Psoas muscle (tissue), 8 donors: ENCODE results near the gene MIA3. TPM values are rescaled to one million over a fixed set of nuclear protein-coding genes. Genes with fewer than 3 reads are reported as not detected.

Experiments
- ATAC-seq, 4 donors: fragments of 200-7000 bp; cut with Tn5 transposase; one replicate each; pipeline ENCODE4 v1.9.1; 2020; ENCODE audit warnings: moderate library complexity in 3 of 4, mild to moderate bottlenecking in 2 of 4
- DNase-seq, 2 donors: peaks; one replicate each; pipeline ENCODE4 v3.0.0-alpha.2; 2020
- H3K27ac ChIP-seq: fragments of 200-600 bp; one replicate; pipeline ENCODE4 v1.8.0; 2022
- H3K27me3 ChIP-seq, 3 donors: fragments of 200-600 bp in 1 of 3; one replicate each; pipeline versions ENCODE4 v1.6.1 to v1.8.0; 2013 to 2022; ENCODE audit warnings: low read length in 2 of 3, mild to moderate bottlenecking in 2 of 3, moderate library complexity in 1 of 3; ENCODE audit not compliant: insufficient read depth in 3 of 3
- H3K36me3 ChIP-seq, 2 donors: fragments of 200-600 bp in 1 of 2; one replicate each; pipeline versions ENCODE4 v1.6.1 to v1.8.0; 2013 to 2022; ENCODE audit warnings: low read depth in 1 of 2, mild to moderate bottlenecking in 1 of 2, moderate library complexity in 1 of 2; ENCODE audit not compliant: insufficient read depth in 1 of 2
- H3K4me1 ChIP-seq: fragments of 200-600 bp; one replicate; pipeline ENCODE4 v1.8.0; 2022
- H3K4me3 ChIP-seq: fragments of 200-600 bp; one replicate; pipeline ENCODE4 v1.8.0; 2022; ENCODE audit warnings: mild to moderate bottlenecking
- H3K9me3 ChIP-seq: fragments of 200-600 bp; one replicate; pipeline ENCODE4 v1.8.0; 2022
- WGBS, 3 donors: extraction: QIAGEN DNeasy Blood & Tissue Kit; methylation state at CpG; one replicate each; pipeline versions ENCODE4 v1.1.6 to v1.1.7; 2013; 5-methylcytosine and 5-hydroxymethylcytosine counted together
- intact Hi-C, 2 donors: fragments of 100-400 bp; cut with DNase I; formaldehyde crosslinking; loops; one replicate each; pipeline versions ENCODE4 v1.11.0 to v1.14.2; 2022
- polyA plus RNA-seq, 3 donors: library from polyadenylated mRNA; stranded (reverse); fragments of 200-250 nt; gene quantifications; one replicate each; pipeline ENCODE4 v1.2.3, GENCODE V29; 2013
- total RNA-seq, 4 donors: library from RNA; stranded (reverse); fragmentation: NEBNext Ultra II Directional in 2 of 4; extraction: Animal tissue kit (Norgen Biotek cat#: 25700) in 2 of 4; gene quantifications; one replicate each; pipeline versions ENCODE4 v1.2.1 to v1.2.4, GENCODE V29; 2021 to 2023
- TF ChIP-seq, protein P1 (sequence below): fragments of 200-600 bp; IDR thresholded peaks from one replicate; pipeline ENCODE4 v1.8.0; 2022; ENCODE audit warnings: antibody characterized with exemption
- donor health status: healthy with polysubstance abuse.
- donor health status: DM: no; HTN: no; CAD: no; lungs with moderate emphysema.
- donor health status: Bipolar disorder and iron deficiency.
- donor health status: healthy.
- donor health status: DM: yes; HTN: yes; CAD: no.
- donor health status: DM: no; HTN: no; CAD: no.
- donor health status: DM: no; HTN: no; CAD: no.
- donor health status: DM: yes; HTN: yes; CAD: no.

The MIA3 gene
- total and polyA plus RNA-seq, 7 donors, result 23.3 to 62.4 (median 45.1) TPM

DNA sequence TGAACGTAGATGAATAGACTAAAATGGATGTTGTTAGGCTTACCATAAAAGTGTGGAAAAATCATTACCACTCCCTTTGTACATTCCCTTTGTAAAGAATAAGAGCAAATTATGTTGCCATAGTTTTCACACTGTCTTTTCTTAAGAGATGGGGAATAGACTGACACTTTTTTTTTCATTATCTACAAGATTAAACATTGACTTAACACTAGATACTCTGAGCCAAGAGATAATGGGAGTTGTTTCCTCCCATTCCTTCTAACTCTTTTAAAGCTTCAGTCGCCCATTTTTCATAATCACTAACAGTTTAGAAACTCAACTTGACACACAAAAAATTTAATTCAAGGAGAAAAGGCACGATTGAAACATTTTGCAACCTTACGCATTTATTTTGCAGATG, 84.3 kb downstream of the MIA3 start:
- TF ChIP-seq, protein P1, sequence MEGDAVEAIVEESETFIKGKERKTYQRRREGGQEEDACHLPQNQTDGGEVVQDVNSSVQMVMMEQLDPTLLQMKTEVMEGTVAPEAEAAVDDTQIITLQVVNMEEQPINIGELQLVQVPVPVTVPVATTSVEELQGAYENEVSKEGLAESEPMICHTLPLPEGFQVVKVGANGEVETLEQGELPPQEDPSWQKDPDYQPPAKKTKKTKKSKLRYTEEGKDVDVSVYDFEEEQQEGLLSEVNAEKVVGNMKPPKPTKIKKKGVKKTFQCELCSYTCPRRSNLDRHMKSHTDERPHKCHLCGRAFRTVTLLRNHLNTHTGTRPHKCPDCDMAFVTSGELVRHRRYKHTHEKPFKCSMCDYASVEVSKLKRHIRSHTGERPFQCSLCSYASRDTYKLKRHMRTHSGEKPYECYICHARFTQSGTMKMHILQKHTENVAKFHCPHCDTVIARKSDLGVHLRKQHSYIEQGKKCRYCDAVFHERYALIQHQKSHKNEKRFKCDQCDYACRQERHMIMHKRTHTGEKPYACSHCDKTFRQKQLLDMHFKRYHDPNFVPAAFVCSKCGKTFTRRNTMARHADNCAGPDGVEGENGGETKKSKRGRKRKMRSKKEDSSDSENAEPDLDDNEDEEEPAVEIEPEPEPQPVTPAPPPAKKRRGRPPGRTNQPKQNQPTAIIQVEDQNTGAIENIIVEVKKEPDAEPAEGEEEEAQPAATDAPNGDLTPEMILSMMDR, result no peak
- H3K4me3 ChIP-seq, result no peak overlapping the region
- H3K36me3 ChIP-seq, result peaks cover 0 to 28% of the 10 kb centered on the region in 2 donors
- H3K27ac ChIP-seq, result no peak overlapping the region
- 91 to 95% (median 94%) methylated on average over 4 of the region's 4 CpGs for WGBS, 3 donors
- DNase-seq (no peak), ATAC-seq (no peak)
- H3K4me1 ChIP-seq, result peaks cover 10% of the 10 kb centered on the region
- intact Hi-C loops, result no loop called here
- H3K9me3 ChIP-seq, result no peaks in the 10 kb centered on the region
- H3K27me3 ChIP-seq, result no peaks in the 10 kb centered on the region

DNA sequence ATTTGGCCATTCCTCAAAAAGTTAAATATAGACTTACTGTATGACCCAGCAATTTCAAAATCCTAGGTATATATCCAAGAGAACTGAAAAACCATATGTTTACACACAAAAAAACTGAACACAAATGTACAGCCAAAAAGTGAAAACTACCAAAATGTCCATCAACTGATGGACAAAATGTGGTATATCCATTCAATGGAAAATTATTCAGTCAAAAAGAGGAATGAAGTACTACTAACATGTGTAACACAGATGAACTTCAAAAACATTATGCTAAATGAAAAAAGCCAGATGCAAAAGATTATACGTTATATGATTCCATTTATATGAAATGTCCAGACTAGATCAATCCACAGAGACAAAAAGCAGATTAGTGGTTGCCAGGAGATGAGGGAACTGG, 86.4 kb downstream of the MIA3 start:
- WGBS, 3 donors, result 80 to 95% (median 83%) methylated on average over 1 of the region's 1 CpG
- H3K27me3 ChIP-seq, result no peaks in the 10 kb centered on the region

DNA sequence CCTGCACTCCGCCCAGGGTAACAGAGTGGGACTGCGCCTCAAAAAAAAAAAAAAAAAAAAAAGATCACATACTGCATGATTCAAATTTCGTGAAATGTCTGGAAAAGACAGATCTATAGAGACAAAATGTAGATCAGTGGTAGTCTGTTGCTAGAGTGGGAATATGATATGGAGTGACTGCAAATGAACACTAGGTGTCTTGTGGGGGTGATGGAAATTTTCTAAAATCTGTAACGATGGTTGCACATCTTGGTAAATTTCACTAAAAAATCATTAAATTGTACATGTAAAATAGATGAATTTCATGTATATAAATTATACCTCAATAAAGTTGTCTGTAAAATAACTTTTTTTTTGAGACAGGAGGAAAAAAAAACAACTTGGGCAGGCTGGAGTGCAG, 88.9 kb downstream of the MIA3 start:
- Histone ChIP-seq H3K9me3 (no peaks in the 10 kb centered on the region), H3K4me1 (peaks cover 28% of the 10 kb centered on the region), H3K27ac (no peak overlapping the region), H3K27me3 (no peaks in the 10 kb centered on the region), H3K4me3 (no peak overlapping the region), H3K36me3 (peaks cover 0 to 13% of the 10 kb centered on the region in 2 donors)
- TF ChIP-seq, protein P1, result no peak
- DNase-seq (no peak), ATAC-seq (no peak)
- 74 to 99% (median 74%) methylated on average over 4 of the region's 4 CpGs for WGBS, 3 donors
- intact Hi-C loops, result no loop called here

More for the DNA sequence above, 86.4 kb downstream of the MIA3 start:
- H3K9me3 ChIP-seq, result no peaks in the 10 kb centered on the region
- ATAC-seq (no peak), DNase-seq (no peak)
- H3K4me3 ChIP-seq, result no peak overlapping the region
- H3K36me3 ChIP-seq, result peaks cover 0 to 31% of the 10 kb centered on the region in 2 donors
- intact Hi-C loops, result no loop called here
- peaks cover 10% of the 10 kb centered on the region for H3K4me1 ChIP-seq
- TF ChIP-seq, protein P1, result no peak
- H3K27ac ChIP-seq, result no peak overlapping the region

- Histone ChIP-seq H3K9me3 (no peaks in the 10 kb centered on the region), H3K4me1 (peaks cover 21% of the 10 kb centered on the region), H3K36me3 (peaks cover 0 to 4% of the 10 kb centered on the region in 2 donors), H3K27ac (no peak overlapping the region), H3K4me3 (no peak overlapping the region), H3K27me3 (no peaks in the 10 kb centered on the region)
- 77 to 81% (median 80%) methylated on average over 5 of the region's 5 CpGs for WGBS, 3 donors
- TF ChIP-seq, protein P1, result no peak
- DNase-seq, result no peak
- ATAC-seq, result no peak
- intact Hi-C loops, result loop anchor here (5.0 to 10.0 kb wide), 2 partner anchors 62 to 245 kb away; no protein-coding TSS in a partner anchor
These were observed 91.8 kb downstream of the MIA3 start for GRCh38 chr1:222709700-222710153.
